Mucosa of rectum (tissue), 2 donors: ENCODE measurements around the gene NEGR1.

ENCODE experiments used
- H3K27ac ChIP-seq, 2 donors: one replicate each; pipeline ENCODE4 v1.7.0; 2013; ENCODE audit warnings: inconsistent platforms in 2 of 2, low read depth in 2 of 2, low read length in 2 of 2
- H3K27me3 ChIP-seq, 2 donors: one replicate each; pipeline ENCODE4 v1.7.0; 2013; ENCODE audit warnings: low read length in 2 of 2; ENCODE audit not compliant: control insufficient read depth in 2 of 2, insufficient read depth in 2 of 2
- H3K36me3 ChIP-seq, 2 donors: one replicate each; pipeline ENCODE4 v1.7.0; 2013; ENCODE audit warnings: low read length in 2 of 2; ENCODE audit not compliant: control insufficient read depth in 2 of 2, insufficient read depth in 2 of 2
- H3K4me1 ChIP-seq, 2 donors: one replicate each; pipeline ENCODE4 v1.7.0; 2013; ENCODE audit warnings: low read length in 2 of 2, mild to moderate bottlenecking in 1 of 2; ENCODE audit not compliant: control insufficient read depth in 2 of 2, insufficient read depth in 2 of 2
- H3K4me3 ChIP-seq, 2 donors: one replicate each; pipeline ENCODE4 v1.7.0; 2013; ENCODE audit warnings: low read length in 2 of 2
- H3K9ac ChIP-seq, 2 donors: one replicate each; pipeline ENCODE4 v1.7.0; 2013; ENCODE audit warnings: low read length in 2 of 2, low read depth in 1 of 2, mild to moderate bottlenecking in 1 of 2
- H3K9me3 ChIP-seq, 2 donors: one replicate each; pipeline ENCODE4 v1.7.0; 2013; ENCODE audit warnings: low read length in 2 of 2; ENCODE audit not compliant: control insufficient read depth in 2 of 2
- donor health status: healthy.
- donor health status: Normal muscosa, but diverticular disease.

Gene NEGR1

GRCh38 chr1:71565831-71566230, 716.5 kb downstream of the NEGR1 start:
- no peaks in the 10 kb centered on the region for H3K4me1 ChIP-seq
- H3K9me3 ChIP-seq, result no peaks in the 10 kb centered on the region
- H3K4me3 ChIP-seq, result no peak overlapping the region
- no peaks in the 10 kb centered on the region for H3K27me3 ChIP-seq
- H3K36me3 ChIP-seq, result no peaks in the 10 kb centered on the region
- no peak overlapping the region for H3K27ac ChIP-seq
- no peak overlapping the region for H3K9ac ChIP-seq

DNA sequence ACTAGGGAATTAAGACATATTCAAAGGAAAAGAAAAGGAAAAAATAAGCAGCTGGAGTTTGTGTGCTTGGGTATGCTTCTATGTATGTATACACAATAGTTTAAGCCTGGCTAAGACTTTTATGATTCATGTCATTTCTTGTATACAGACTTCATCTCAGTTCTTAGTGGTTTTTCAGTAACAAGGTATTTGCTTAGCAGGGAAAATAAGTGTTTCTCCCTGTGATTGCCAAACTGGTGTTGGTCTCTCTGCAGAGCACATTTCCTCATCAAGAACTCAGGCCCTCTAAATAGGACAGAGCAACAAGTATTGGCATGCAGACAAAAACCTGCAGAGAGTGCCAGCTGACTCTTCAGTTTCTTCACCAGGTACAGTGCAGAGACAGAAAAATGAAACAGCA, 717.1 kb downstream of the NEGR1 start:
- no peak overlapping the region for H3K4me3 ChIP-seq
- no peak overlapping the region for H3K9ac ChIP-seq
- H3K4me1 ChIP-seq, result no peaks in the 10 kb centered on the region
- H3K27ac ChIP-seq, result no peak overlapping the region
- no peaks in the 10 kb centered on the region for H3K9me3 ChIP-seq
- H3K36me3 ChIP-seq, result no peaks in the 10 kb centered on the region
- no peaks in the 10 kb centered on the region for H3K27me3 ChIP-seq

DNA sequence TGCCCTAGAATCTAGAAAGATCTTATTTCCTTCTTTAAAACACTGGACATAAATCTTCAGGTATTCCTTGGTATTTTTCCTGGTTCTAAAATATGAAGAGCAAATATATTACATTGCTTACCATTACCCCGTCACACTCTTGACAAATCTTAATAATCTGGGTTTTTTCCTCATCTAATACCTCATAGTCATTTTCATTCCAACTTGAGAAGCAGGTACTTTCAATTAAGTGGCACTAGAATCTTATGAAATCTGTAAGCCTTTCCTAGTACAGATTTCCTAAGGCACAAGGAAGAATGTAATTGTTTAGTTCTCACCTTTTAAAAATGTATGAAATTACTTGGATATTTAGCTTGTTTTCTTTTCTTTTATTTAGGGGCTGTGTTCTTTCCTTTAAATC, 720.0 kb downstream of the NEGR1 start:
- no peak overlapping the region for H3K4me3 ChIP-seq

GRCh38 chr1:71561729-71562128, 720.6 kb downstream of the NEGR1 start:
- Histone ChIP-seq H3K4me3 (no peak overlapping the region), H3K4me1 (no peaks in the 10 kb centered on the region), H3K36me3 (no peaks in the 10 kb centered on the region), H3K27ac (no peak overlapping the region), H3K27me3 (no peaks in the 10 kb centered on the region), H3K9me3 (no peaks in the 10 kb centered on the region), H3K9ac (no peak overlapping the region)

More for the DNA sequence above, 720.0 kb downstream of the NEGR1 start:
- no peaks in the 10 kb centered on the region for H3K36me3 ChIP-seq
- no peaks in the 10 kb centered on the region for H3K4me1 ChIP-seq
- no peaks in the 10 kb centered on the region for H3K9me3 ChIP-seq
- H3K9ac ChIP-seq, result no peak overlapping the region
- no peak overlapping the region for H3K27ac ChIP-seq
- no peaks in the 10 kb centered on the region for H3K27me3 ChIP-seq

- Histone ChIP-seq H3K9me3 (no peaks in the 10 kb centered on the region), H3K27ac (no peak overlapping the region), H3K27me3 (no peaks in the 10 kb centered on the region), H3K9ac (no peak overlapping the region), H3K4me3 (no peak overlapping the region), H3K36me3 (no peaks in the 10 kb centered on the region), H3K4me1 (no peaks in the 10 kb centered on the region)
Observed at GRCh38 chr1:71561206-71561605, 721.1 kb downstream of the NEGR1 start.

GRCh38 chr1:71559880-71560279, 722.5 kb downstream of the NEGR1 start:
- Histone ChIP-seq H3K9me3 (no peaks in the 10 kb centered on the region), H3K36me3 (no peaks in the 10 kb centered on the region), H3K27me3 (no peaks in the 10 kb centered on the region), H3K4me3 (no peak overlapping the region), H3K9ac (no peak overlapping the region), H3K27ac (no peak overlapping the region), H3K4me1 (no peaks in the 10 kb centered on the region)

GRCh38 chr1:71557138-71557537, 725.2 kb downstream of the NEGR1 start:
- Histone ChIP-seq H3K36me3 (no peaks in the 10 kb centered on the region), H3K9ac (no peak overlapping the region), H3K4me3 (no peak overlapping the region), H3K9me3 (no peaks in the 10 kb centered on the region), H3K4me1 (no peaks in the 10 kb centered on the region), H3K27ac (no peak overlapping the region), H3K27me3 (no peaks in the 10 kb centered on the region)

GRCh38 chr1:71548398-71548890, 733.9 kb downstream of the NEGR1 start:
- Histone ChIP-seq H3K4me3 (no peak overlapping the region), H3K9me3 (no peaks in the 10 kb centered on the region), H3K36me3 (no peaks in the 10 kb centered on the region), H3K27ac (no peak overlapping the region), H3K9ac (no peak overlapping the region), H3K4me1 (no peaks in the 10 kb centered on the region), H3K27me3 (no peaks in the 10 kb centered on the region)

GRCh38 chr1:71542155-71542554, 740.2 kb downstream of the NEGR1 start:
- Histone ChIP-seq H3K27me3 (no peaks in the 10 kb centered on the region), H3K4me3 (no peak overlapping the region), H3K9ac (no peak overlapping the region), H3K36me3 (no peaks in the 10 kb centered on the region), H3K4me1 (no peaks in the 10 kb centered on the region), H3K27ac (no peak overlapping the region), H3K9me3 (no peaks in the 10 kb centered on the region)

GRCh38 chr1:71533950-71534349, 748.4 kb downstream of the NEGR1 start:
- Histone ChIP-seq H3K27me3 (no peaks in the 10 kb centered on the region), H3K36me3 (no peaks in the 10 kb centered on the region), H3K9ac (no peak overlapping the region), H3K4me3 (no peak overlapping the region), H3K9me3 (no peaks in the 10 kb centered on the region), H3K4me1 (no peaks in the 10 kb centered on the region), H3K27ac (no peak overlapping the region)

- Histone ChIP-seq H3K9me3 (no peaks in the 10 kb centered on the region), H3K36me3 (no peaks in the 10 kb centered on the region), H3K27ac (no peak overlapping the region), H3K9ac (no peak overlapping the region), H3K4me3 (no peak overlapping the region), H3K27me3 (no peaks in the 10 kb centered on the region), H3K4me1 (no peaks in the 10 kb centered on the region)
Observed at GRCh38 chr1:71532343-71532742, 750.0 kb downstream of the NEGR1 start.
